ENCODE results near the gene CHAC2.

DNA sequence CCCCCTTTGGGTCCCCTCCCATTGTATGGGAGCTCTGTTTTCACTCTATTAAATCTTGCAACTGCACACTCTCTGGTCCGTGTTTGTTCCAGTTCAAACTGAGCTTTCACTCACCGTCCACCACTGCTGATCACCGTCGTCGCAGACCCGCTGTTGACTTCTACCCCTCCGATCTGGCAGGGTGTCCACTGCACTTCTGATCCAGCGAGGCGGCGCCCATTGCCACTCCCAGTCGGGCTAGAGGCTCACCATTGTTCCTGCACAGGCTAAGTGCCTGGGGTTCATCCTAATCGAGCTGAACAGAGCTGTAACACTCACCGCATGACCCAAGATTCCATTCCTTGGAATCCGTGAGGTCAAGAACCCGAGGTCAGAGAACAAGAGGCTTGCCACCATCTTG lies 11.0 kb upstream of the CHAC2 start:
- TF ChIP-seq, protein P1, sequence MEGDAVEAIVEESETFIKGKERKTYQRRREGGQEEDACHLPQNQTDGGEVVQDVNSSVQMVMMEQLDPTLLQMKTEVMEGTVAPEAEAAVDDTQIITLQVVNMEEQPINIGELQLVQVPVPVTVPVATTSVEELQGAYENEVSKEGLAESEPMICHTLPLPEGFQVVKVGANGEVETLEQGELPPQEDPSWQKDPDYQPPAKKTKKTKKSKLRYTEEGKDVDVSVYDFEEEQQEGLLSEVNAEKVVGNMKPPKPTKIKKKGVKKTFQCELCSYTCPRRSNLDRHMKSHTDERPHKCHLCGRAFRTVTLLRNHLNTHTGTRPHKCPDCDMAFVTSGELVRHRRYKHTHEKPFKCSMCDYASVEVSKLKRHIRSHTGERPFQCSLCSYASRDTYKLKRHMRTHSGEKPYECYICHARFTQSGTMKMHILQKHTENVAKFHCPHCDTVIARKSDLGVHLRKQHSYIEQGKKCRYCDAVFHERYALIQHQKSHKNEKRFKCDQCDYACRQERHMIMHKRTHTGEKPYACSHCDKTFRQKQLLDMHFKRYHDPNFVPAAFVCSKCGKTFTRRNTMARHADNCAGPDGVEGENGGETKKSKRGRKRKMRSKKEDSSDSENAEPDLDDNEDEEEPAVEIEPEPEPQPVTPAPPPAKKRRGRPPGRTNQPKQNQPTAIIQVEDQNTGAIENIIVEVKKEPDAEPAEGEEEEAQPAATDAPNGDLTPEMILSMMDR (IDR thresholded peaks at IDR 0.05; ENCODE audit: poor library complexity) = no peak
- TF ChIP-seq EZH2 (IDR thresholded peaks at IDR 0.05; ENCODE audit: borderline replicate concordance) (no peak), EZH2phosphoT487 (IDR thresholded peaks at IDR 0.05; ENCODE audit: low read depth, severe bottlenecking, unreplicated experiment) (no peak)

All from hepatocyte (in vitro differentiated cells).